ENCODE data around the gene GLDC. TPM values are rescaled to one million over a fixed set of nuclear protein-coding genes. Genes with fewer than 3 reads are reported as not detected.

Gene GLDC
- total and polyA plus RNA-seq, 10 of the 15 experiments (the other 5 are each of a cell fraction or from before 2014, with no cell fraction given) = 33.1 to 165 (median 114) TPM

DNA sequence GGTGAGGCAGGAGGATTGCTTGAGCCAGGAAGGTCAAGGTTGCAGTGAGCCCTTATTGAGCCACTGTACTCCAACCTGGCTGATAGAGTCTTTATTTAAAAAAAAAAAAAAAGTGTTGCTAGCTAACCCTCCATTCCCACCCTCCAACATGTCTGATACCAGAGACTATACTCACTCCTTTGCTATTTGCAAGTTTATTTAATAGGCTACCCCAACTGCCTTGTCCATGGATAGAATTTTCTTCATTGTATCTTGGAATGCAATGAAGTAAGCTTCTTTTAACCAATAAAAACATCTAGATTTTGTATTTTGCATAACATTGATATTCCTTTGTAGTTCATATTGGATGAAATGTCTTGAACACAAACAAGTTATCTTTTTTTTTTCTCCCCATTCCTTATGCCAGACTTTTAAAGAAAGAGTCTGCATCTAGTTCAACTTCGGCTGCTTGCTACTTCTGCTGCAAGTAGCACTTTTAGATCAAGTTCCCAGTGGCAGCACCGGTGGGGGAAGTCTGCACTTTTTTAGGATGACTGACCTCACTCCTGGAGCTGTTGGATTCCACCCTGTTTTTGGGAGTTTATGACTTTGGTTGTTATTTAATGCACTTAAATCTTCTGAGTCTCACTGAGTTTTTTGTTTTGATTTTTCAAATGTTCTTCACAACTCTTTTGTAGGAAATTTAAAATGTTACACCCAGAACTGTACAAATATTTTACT lies 120.0 kb downstream of the GLDC start:
- H4K20me1 ChIP-seq (ENCODE audit: control insufficient read depth, insufficient read depth) = no peaks in the 10 kb centered on the region
- WGBS (ENCODE audit: insufficient coverage, insufficient replicate concordance, low lambda C conversion rate, missing lambda C conversion rate) = 96% methylated on average over 2 of the region's 2 CpGs
- no peak overlapping the region for H3K27ac ChIP-seq (ENCODE audit: control insufficient read depth, insufficient read depth)
- no peak overlapping the region for H3K4me2 ChIP-seq (ENCODE audit: control insufficient read depth, insufficient read depth)
- TF ChIP-seq FOXK2 (IDR thresholded peaks at IDR 0.05) = no peak
- no peak for TF ChIP-seq MTA3 (IDR thresholded peaks at IDR 0.05; ENCODE audit: borderline replicate concordance, low read length)
- no peak for TF ChIP-seq RAD51 (IDR thresholded peaks at IDR 0.05)
- TF ChIP-seq ZNF24 (IDR thresholded peaks at IDR 0.05) = no peak
- no peak for TF ChIP-seq TAF1 (IDR thresholded peaks at IDR 0.05; ENCODE audit: borderline replicate concordance, low read depth, low read length)
- TF ChIP-seq, protein P1, sequence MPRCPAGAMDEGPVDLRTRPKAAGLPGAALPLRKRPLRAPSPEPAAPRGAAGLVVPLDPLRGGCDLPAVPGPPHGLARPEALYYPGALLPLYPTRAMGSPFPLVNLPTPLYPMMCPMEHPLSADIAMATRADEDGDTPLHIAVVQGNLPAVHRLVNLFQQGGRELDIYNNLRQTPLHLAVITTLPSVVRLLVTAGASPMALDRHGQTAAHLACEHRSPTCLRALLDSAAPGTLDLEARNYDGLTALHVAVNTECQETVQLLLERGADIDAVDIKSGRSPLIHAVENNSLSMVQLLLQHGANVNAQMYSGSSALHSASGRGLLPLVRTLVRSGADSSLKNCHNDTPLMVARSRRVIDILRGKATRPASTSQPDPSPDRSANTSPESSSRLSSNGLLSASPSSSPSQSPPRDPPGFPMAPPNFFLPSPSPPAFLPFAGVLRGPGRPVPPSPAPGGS (IDR thresholded peaks at IDR 0.05; ENCODE audit: borderline replicate concordance, insufficient read depth, low read depth, low read length, poor library complexity, severe bottlenecking) = no peak
- no peak for TF ChIP-seq SMAD5 (IDR thresholded peaks at IDR 0.05; ENCODE audit: low read depth)
- TF ChIP-seq, protein P2, sequence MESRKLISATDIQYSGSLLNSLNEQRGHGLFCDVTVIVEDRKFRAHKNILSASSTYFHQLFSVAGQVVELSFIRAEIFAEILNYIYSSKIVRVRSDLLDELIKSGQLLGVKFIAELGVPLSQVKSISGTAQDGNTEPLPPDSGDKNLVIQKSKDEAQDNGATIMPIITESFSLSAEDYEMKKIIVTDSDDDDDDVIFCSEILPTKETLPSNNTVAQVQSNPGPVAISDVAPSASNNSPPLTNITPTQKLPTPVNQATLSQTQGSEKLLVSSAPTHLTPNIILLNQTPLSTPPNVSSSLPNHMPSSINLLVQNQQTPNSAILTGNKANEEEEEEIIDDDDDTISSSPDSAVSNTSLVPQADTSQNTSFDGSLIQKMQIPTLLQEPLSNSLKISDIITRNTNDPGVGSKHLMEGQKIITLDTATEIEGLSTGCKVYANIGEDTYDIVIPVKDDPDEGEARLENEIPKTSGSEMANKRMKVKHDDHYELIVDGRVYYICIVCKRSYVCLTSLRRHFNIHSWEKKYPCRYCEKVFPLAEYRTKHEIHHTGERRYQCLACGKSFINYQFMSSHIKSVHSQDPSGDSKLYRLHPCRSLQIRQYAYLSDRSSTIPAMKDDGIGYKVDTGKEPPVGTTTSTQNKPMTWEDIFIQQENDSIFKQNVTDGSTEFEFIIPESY (IDR thresholded peaks at IDR 0.05) = no peak
- no peak for TF ChIP-seq ZNF622 (IDR thresholded peaks at IDR 0.05)
- no peak for TF ChIP-seq RFX5 (IDR thresholded peaks at IDR 0.05; ENCODE audit: low read depth, low read length)
- no peak for TF ChIP-seq SUZ12 (IDR thresholded peaks at IDR 0.05; ENCODE audit: unreplicated experiment)
- TF ChIP-seq POLR2A (IDR thresholded peaks at IDR 0.05; ENCODE audit: low read depth, low read length) = no peak
- intact Hi-C loops (cut with micrococcal nuclease; ENCODE audit: unreplicated experiment) = no loop called here
- ChIA-PET SMC1A (ENCODE audit: uncharacterized antibody, unreplicated experiment) (interaction anchor here (1.1 to 2.3 kb wide), 4 partner anchors 10 to 50 kb away, joined by 4 to 7 read pairs (median 4); no protein-coding TSS in a partner anchor), CTCF (interaction anchor here (0.6 kb wide), 1 partner anchor 324 kb away, joined by 3 read pairs; no protein-coding TSS in a partner anchor), POLR2A (interaction anchor here (0.6 to 0.7 kb wide), 2 partner anchors 205 to 1214 kb away, joined by 3 to 4 read pairs; no protein-coding TSS in a partner anchor), RAD21 (ENCODE audit: unreplicated experiment) (no interaction called here)
- no peak overlapping the region for H3K9ac ChIP-seq (ENCODE audit: control insufficient read depth, insufficient read depth, low read length)
- no peaks in the 10 kb centered on the region for H3K27me3 ChIP-seq (replicated peaks in 1 of 2; ENCODE audit: control insufficient read depth in 2 of 2, insufficient read depth in 2 of 2, low read length in 1 of 2)
- no peaks in the 10 kb centered on the region for H3K36me3 ChIP-seq (ENCODE audit: control insufficient read depth in 2 of 2, insufficient read depth in 2 of 2, low read length in 1 of 2)
- in situ Hi-C loops (cut with MboI) = no loop called here
- no peak for ATAC-seq
- no peaks in the 10 kb centered on the region for H3K9me3 ChIP-seq (replicated peaks; ENCODE audit: control insufficient read depth, insufficient read depth, low read length)
- DNase-seq (ENCODE audit: low read depth, low spot score) = no peak
- no peak for FAIRE-seq
- BruUV-seq (replicated peaks) = no TSS peak
- no peak overlapping the region for H3K4me3 ChIP-seq
- H3K4me1 ChIP-seq (ENCODE audit: control insufficient read depth, insufficient read depth, low read length) = no peaks in the 10 kb centered on the region
- no peaks in the 10 kb centered on the region for H3K79me2 ChIP-seq (ENCODE audit: control insufficient read depth, insufficient read depth, low read length)
- H2AFZ ChIP-seq (ENCODE audit: control insufficient read depth, low read depth, low read length) = no peak overlapping the region

Data from GM12878 (cell line).